ENCODE data around the gene PPP1R3F. TPM values are rescaled to one million over a fixed set of nuclear protein-coding genes. Genes with fewer than 3 reads are reported as not detected.

The PPP1R3F gene
- total RNA-seq, 1 experiment from 2014 or later: 1.6 TPM

DNA sequence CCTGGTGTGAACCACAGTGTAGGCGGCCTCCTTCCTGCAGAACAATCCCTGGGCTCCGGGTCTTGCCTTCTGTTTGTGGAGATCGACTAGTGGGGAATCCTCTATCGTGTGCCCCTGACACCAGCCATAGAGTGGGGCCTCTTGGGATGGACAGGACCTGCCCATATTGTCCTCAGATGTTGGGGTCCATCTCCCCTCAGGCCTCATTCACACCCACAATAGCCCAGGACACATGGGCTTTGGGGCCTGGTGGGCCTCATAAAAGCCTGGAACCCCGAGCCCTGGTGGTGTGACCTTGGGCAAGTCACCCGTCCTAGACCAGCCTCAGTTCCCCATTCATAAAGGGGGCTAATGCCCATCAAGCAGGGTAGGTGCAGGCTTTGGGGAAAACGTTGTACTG is 20.6 kb downstream of the PPP1R3F start (continued):
- TF ChIP-seq, protein P1, sequence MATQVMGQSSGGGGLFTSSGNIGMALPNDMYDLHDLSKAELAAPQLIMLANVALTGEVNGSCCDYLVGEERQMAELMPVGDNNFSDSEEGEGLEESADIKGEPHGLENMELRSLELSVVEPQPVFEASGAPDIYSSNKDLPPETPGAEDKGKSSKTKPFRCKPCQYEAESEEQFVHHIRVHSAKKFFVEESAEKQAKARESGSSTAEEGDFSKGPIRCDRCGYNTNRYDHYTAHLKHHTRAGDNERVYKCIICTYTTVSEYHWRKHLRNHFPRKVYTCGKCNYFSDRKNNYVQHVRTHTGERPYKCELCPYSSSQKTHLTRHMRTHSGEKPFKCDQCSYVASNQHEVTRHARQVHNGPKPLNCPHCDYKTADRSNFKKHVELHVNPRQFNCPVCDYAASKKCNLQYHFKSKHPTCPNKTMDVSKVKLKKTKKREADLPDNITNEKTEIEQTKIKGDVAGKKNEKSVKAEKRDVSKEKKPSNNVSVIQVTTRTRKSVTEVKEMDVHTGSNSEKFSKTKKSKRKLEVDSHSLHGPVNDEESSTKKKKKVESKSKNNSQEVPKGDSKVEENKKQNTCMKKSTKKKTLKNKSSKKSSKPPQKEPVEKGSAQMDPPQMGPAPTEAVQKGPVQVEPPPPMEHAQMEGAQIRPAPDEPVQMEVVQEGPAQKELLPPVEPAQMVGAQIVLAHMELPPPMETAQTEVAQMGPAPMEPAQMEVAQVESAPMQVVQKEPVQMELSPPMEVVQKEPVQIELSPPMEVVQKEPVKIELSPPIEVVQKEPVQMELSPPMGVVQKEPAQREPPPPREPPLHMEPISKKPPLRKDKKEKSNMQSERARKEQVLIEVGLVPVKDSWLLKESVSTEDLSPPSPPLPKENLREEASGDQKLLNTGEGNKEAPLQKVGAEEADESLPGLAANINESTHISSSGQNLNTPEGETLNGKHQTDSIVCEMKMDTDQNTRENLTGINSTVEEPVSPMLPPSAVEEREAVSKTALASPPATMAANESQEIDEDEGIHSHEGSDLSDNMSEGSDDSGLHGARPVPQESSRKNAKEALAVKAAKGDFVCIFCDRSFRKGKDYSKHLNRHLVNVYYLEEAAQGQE (IDR thresholded peaks at IDR 0.05; ENCODE audit: low read depth): no peak
- TF ChIP-seq POLR2AphosphoS5 (IDR thresholded peaks at IDR 0.05; ENCODE audit: low read depth, low read length) (no peak), JUND (IDR thresholded peaks at IDR 0.05) (no peak), EZH2phosphoT487 (IDR thresholded peaks at IDR 0.05; ENCODE audit: borderline replicate concordance) (no peak)
- TF ChIP-seq, protein P2, sequence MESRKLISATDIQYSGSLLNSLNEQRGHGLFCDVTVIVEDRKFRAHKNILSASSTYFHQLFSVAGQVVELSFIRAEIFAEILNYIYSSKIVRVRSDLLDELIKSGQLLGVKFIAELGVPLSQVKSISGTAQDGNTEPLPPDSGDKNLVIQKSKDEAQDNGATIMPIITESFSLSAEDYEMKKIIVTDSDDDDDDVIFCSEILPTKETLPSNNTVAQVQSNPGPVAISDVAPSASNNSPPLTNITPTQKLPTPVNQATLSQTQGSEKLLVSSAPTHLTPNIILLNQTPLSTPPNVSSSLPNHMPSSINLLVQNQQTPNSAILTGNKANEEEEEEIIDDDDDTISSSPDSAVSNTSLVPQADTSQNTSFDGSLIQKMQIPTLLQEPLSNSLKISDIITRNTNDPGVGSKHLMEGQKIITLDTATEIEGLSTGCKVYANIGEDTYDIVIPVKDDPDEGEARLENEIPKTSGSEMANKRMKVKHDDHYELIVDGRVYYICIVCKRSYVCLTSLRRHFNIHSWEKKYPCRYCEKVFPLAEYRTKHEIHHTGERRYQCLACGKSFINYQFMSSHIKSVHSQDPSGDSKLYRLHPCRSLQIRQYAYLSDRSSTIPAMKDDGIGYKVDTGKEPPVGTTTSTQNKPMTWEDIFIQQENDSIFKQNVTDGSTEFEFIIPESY (IDR thresholded peaks at IDR 0.05; ENCODE audit: extremely low read depth, insufficient replicate concordance, low read length): no peak

DNA sequence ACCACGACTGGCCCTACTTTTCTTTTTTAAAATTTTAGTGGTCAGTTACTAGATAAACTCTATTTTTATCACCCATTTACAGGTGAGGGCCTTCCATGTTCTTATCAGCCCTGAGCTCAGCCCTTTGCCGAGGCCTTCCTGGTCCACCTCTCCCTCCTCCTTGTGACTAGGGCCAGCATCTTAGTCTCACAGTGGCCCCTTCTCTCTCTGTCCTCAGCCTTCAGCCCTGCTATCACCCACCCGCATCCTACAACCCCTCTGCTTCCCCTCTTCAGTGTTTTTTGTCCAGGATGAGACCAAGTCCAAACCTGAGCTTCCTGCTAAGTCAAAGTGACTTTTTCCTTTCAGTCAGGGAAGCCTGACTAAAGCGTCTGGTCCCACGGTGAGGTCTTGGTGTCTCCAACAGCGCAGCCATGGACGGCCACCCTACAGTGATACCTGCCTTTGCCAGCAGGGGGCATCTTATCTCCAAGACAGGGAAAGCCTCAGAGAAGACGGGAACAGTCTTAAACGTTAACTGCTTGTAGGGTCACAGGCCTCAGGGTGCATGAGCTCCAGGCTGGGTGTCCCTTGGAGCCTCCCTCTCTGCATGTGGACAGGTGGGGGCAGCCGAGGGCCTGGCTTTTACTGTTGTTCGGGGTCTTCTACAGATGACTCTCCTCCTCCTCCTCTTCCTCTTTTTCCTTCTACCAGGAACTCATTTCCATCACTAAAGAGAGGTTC is 22.2 kb downstream of the PPP1R3F start:
- TF ChIP-seq RAD21 (IDR thresholded peaks at IDR 0.05; ENCODE audit: low read depth): peak; percentile 61
- TF ChIP-seq SP1 (IDR thresholded peaks at IDR 0.05; ENCODE audit: low read depth): no peak
- no peak for TF ChIP-seq ZNF274 (IDR thresholded peaks at IDR 0.05; ENCODE audit: low read depth, low read length)
- TF ChIP-seq, protein P3, sequence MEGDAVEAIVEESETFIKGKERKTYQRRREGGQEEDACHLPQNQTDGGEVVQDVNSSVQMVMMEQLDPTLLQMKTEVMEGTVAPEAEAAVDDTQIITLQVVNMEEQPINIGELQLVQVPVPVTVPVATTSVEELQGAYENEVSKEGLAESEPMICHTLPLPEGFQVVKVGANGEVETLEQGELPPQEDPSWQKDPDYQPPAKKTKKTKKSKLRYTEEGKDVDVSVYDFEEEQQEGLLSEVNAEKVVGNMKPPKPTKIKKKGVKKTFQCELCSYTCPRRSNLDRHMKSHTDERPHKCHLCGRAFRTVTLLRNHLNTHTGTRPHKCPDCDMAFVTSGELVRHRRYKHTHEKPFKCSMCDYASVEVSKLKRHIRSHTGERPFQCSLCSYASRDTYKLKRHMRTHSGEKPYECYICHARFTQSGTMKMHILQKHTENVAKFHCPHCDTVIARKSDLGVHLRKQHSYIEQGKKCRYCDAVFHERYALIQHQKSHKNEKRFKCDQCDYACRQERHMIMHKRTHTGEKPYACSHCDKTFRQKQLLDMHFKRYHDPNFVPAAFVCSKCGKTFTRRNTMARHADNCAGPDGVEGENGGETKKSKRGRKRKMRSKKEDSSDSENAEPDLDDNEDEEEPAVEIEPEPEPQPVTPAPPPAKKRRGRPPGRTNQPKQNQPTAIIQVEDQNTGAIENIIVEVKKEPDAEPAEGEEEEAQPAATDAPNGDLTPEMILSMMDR (IDR thresholded peaks at IDR 0.05 in 2 of 3, conservative IDR thresholded peaks at IDR 0.05 in 1 of 3; ENCODE audit: borderline replicate concordance in 1 of 3, insufficient read depth in 1 of 3, low read depth in 2 of 3, low read length in 2 of 3): peak; percentile 54 to 63 (median 60); a peak in 5 of 6 replicates
- TF ChIP-seq POLR2AphosphoS5 (IDR thresholded peaks at IDR 0.05; ENCODE audit: low read depth, low read length): no peak
- TF ChIP-seq YY1 (IDR thresholded peaks at IDR 0.05; ENCODE audit: extremely low read depth, insufficient replicate concordance, low read depth, low read length): peak; percentile 37
- TF ChIP-seq EGR1 (IDR thresholded peaks at IDR 0.05; ENCODE audit: low read depth): no peak
- no peak for TF ChIP-seq JUND (IDR thresholded peaks at IDR 0.05)
- Histone ChIP-seq H3K9me2 (ENCODE audit: insufficient read depth) (no peaks in the 10 kb centered on the region), H3K9me3 (ENCODE audit: control insufficient read depth in 1 of 2, insufficient read depth in 1 of 2, low read depth in 1 of 2, low read length in 2 of 2) (no peaks in the 10 kb centered on the region), H3K27me3 (ENCODE audit: insufficient read depth, low read length) (no peaks in the 10 kb centered on the region), H3K4me3 (replicated peaks in 1 of 2; ENCODE audit: low read depth in 1 of 2, low read length in 2 of 2) (no peak overlapping the region), H3K4me2 (ENCODE audit: low read length) (peak overlapping the region; percentile 24; the same call in 1 of the 2 replicates), H3K79me2 (ENCODE audit: insufficient read depth, low read length) (no peaks in the 10 kb centered on the region), H3K36me3 (ENCODE audit: control insufficient read depth in 1 of 2, insufficient read depth in 2 of 2, low read length in 2 of 2) (no peaks in the 10 kb centered on the region), H2AFZ (ENCODE audit: low read depth, low read length, poor library complexity, severe bottlenecking) (no peak overlapping the region), H3K27ac (ENCODE audit: low read depth, low read length) (no peak overlapping the region), H3K4me1 (ENCODE audit: control insufficient read depth in 1 of 2, insufficient read depth in 2 of 2, low read length in 2 of 2) (no peaks in the 10 kb centered on the region), H3K9ac (ENCODE audit: low read length) (no peak overlapping the region), H4K20me1 (ENCODE audit: insufficient read depth) (no peaks in the 10 kb centered on the region)
- CTCF ChIA-PET: interaction anchor here (0.6 to 1.4 kb wide), 6 partner anchors 23 to 547 kb away, joined by 3 to 5 read pairs (median 4); no protein-coding TSS in a partner anchor
- DNase-seq (ENCODE audit: low read depth, low spot score): peak; percentile 51
- POLR2A ChIA-PET: no interaction called here
- peak; percentile 97 for ATAC-seq
- RAD21 ChIA-PET (ENCODE audit: low non-redundant PET in 1 of 2, low total read pairs in 2 of 2, uncharacterized antibody in 2 of 2, unreplicated experiment in 2 of 2): no interaction called here
- no TSS peak for BruUV-seq (replicated peaks)
- intact Hi-C loops (cut with micrococcal nuclease): loop anchor here (5.0 kb wide), 1 partner anchor 461 kb away; no protein-coding TSS in a partner anchor

Data from HCT116 (cell line).